Cardiac septum (tissue), 1 donor: ENCODE results near the gene SH2D3A. TPM values are rescaled to one million over a fixed set of nuclear protein-coding genes. Genes with fewer than 3 reads are reported as not detected.
"Not testable (repeated sequence)": the region's sequence is repeated elsewhere in the genome, so short reads cannot be mapped to it uniquely, and the experiment has no call there.

ENCODE experiments used
- DNase-seq: peaks from one replicate; pipeline ENCODE4 v3.0.0-alpha.2; 2020; ENCODE audit warnings: low spot score
- intact Hi-C: fragments of 100-400 bp; cut with DNase I; formaldehyde crosslinking; loops from one replicate; pipeline ENCODE4 v1.14.0; 2022
- microRNA-seq: library from miRNA; unstranded; fragments of <30 nt; microRNA quantifications from one replicate; pipeline ENCODE4 v1.2.0, GENCODE V29; 2020
- total RNA-seq: library from RNA; stranded (reverse); fragmentation: NEBNext Ultra II Directional; extraction: Animal tissue kit (Norgen Biotek cat#: 25700); gene quantifications from one replicate; pipeline ENCODE4 v1.2.1, GENCODE V29; 2021
- donor health status: DM: no; HTN: no; CAD: no.

SH2D3A gene
- total RNA-seq, 1 donor from 2014 or later: 0.40 TPM

DNA sequence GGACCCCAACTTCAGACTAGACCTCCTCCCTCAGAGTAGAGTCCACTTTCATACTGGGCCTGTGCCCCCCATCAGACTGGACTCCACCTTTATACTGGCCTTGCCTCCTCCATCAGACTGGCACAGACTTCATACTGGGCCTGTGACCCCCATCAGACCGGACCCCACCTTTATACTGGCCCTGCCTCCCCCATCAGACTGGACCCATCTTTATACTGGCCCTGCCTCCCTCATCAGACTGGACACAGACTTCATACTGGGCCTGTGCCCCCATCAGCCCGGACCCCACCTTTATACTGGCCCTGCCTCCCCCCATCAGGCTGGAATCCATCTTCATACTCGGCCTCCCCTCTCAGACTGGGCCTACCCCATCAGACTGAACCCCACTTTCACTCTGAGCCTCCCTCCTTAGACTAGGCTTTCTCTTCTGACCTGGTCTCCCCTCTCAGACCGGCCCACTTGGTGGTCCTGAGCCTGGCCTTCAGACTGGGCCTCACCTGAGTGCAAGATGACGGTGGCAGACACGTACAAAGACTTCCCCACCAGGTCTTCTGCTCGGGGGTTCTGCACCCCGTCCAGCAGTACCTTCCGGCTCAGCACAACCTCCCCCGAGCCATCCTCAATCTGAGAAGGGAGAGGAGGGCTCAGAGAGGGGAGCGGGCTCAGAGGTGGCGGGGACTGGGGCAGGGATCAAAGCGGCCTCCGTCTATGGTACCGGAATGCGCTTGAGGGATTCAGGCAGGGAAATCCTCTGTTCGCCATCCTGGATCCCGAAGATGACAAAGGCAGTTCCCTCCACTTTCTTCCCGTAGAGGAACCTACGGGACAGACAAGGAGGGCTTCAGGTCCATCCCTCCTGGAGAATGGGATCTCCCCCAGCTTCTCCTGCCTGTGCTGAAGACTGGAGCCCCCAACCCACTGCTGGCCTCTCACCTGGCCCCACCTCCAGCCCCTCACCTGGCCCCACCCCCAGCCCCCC is 54.3 kb downstream of the SH2D3A start:
- peak; percentile 24 for DNase-seq
- intact Hi-C loops: no loop called here

- intact Hi-C loops: no loop called here
- peak; percentile 50 for DNase-seq
These were observed 55.0 kb downstream of the SH2D3A start for GRCh38 chr19:6712231-6712630.

DNA sequence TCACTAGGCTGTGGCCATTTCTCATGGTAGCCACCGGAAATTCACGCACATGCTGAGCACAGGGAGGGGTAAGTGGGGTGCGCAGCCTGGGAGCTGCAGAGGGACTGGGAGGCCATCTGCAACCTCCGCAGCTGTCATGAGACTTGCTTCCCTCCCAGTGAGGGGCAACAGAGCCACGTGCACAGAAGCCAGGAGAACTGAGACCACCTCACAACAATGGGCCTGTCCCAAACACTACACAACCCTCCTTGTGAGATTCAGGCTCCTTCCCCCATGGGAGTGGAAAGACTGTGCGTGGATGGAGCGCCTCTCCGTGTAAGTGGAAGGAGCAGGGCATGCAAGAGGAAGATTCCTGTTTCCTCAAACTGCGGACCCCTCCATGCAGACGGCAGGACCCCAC is 55.6 kb downstream of the SH2D3A start:
- intact Hi-C loops: no loop called here
- no peak for DNase-seq

DNA sequence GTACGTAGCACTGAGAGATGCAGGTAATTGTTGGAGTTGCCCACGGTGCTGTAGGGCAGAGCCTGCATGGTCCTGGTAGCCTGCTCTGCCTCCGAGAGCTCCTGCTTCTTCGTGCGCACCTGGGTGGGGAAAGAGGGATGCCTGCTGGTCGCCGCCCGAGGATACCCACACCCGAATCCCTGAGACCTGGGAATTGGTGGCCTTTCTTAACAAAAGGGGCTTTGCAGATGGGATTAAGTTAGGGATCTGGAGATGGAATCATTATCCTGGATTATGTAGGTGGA is 56.2 kb downstream of the SH2D3A start:
- intact Hi-C loops: no loop called here
- DNase-seq: no peak

DNA sequence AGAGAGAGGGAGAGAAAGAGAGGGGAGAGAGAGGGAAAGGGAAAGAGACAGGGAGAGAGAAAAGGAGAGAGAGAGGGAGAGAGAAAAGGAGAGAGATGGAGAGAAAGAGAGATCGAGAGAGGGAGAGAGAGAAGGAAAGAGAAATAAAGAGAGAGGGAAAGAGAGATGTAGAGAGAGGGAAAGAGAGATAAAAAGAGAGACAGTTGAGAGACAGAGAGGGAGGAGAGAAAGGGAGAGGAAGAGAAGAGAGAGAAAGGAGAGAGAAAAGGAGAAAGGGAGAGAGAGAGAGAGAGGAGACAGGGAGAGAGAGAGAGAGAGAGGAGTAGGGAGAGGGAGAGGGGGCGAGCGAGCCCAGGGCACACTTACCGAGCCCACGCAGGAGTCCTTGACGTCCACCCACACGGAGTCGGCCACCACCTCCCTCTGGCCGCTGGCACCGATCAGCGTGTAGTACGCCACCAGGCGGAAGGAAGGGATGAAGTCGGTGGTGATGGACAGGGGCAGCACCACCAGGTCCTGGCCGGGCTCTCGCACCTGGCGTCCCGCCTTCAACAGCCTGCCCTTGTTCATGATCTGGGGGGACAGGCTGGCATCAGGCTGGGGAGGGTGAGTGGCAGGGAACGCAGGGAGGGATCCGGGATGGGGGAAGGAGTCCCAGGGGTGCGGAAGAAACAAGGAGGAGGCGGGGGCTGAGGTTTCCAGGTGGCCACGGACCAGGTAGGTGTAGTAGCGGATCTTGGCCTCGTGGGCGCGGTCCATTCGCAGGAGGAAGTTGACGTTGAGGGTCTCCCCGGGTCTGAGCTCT is 56.8 kb downstream of the SH2D3A start:
- no peak for DNase-seq

DNA sequence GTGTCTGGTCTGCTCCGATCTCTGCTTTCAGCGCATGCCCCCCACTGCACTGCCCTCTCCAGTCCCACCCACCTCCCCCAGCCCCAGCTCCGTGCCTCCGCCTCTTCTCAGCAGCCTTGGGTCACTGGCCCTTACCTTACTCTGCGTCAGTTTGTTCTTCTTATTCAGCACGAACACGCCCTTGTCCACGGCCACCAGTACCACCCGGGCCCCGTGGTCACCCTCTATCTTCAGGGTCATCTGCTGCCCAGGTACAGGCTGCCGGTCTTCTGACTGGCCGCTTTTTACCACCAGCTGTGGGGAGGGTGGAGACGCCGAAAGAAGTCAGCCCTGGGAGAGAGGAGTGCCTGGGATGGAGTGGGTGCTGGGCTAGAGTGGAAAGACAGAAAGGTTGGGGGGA is 57.7 kb downstream of the SH2D3A start:
- no peak for DNase-seq
- intact Hi-C loops: no loop called here

More for the DNA sequence above, 56.8 kb downstream of the SH2D3A start:
- intact Hi-C loops: no loop called here

DNA sequence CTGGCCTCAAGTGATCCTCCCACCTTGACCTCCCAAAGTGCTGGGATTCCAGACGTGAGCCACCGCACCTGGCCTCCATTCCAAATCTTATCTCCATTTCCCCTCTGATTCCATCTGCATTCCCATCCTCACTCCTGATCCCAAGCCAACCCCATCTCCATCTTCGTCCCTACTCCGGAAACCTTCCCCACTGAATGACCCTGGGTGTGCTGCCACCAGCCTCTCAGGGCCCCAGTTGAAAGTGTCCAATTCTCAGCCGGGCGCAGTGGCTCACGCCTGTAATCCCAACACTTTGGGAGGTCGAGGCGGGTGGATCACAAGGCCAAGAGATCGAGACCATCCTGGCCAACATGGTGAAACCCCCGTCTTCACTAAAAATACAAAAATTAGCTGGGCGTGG is 58.3 kb downstream of the SH2D3A start:
- intact Hi-C loops, DNase-seq: not testable (repeated sequence)

DNA sequence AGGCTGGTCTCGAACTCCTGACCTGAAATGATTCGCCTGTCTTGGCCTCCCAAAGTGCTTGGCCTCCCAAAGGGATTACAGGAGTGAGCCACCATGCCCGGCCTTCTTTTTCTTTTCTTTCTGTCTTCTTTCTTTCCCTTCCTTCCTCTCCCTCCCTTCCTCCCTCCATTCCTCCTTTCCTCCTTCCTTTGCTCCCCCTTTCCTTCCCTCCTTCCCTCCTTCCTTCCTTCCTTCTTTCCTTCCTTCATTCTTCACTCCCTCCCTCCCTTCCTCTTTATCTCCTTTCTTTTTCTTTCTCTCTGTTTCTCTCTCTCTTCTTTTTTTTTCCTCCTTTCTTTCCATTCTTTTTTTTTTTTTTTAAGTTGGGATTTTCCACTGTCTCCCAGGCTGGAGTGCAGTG is 58.9 kb downstream of the SH2D3A start:
- intact Hi-C loops: no loop called here
- DNase-seq: no peak

DNA sequence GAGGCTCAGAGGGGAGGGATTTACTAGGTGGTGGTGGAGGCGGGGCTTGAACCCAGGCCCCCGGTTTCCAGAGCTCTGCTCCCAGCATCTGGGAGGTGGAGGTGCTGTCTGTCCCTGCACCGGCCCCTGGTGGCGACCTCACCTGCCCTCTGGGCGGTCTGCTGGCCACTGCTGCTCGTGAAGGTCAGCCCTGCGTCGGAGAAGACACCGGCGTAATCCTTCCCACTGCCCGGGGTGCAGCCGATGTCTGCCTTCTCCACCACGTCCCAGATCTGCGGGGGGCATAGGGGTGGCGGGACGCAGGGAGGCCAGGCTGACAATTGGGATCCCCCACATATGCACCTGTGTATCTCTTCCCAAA is 59.6 kb downstream of the SH2D3A start:
- no peak for DNase-seq
- intact Hi-C loops: no loop called here

- DNase-seq: no peak
- intact Hi-C loops: no loop called here
These were observed 60.1 kb downstream of the SH2D3A start for GRCh38 chr19:6707011-6707657.

- no peak for DNase-seq
- intact Hi-C loops: no loop called here
These were observed 60.6 kb downstream of the SH2D3A start for GRCh38 chr19:6706633-6706958.

GRCh38 chr19:6705931-6706632 is 61.2 kb downstream of the SH2D3A start:
- intact Hi-C loops: no loop called here
- DNase-seq: no peak

Small RNA genes lying within 50 kb of the gene (microRNA-seq; reads per million reads assigned to microRNA genes)
- gene MIR6791: not detected

Other genes starting within 250 kb of the SH2D3A start
- gene TNFSF9, start 236.4 kb downstream of the SH2D3A start, total RNA-seq: not detected
- not detected for gene CD70, start 176.3 kb downstream of the SH2D3A start, total RNA-seq
- 0.35 TPM for gene TNFSF14, start 97.3 kb downstream of the SH2D3A start, total RNA-seq
- 50.6 TPM for gene C3, start 46.8 kb downstream of the SH2D3A start, total RNA-seq
- gene GPR108, start 29.9 kb downstream of the SH2D3A start, total RNA-seq: 22.5 TPM
- 86.1 TPM for gene TRIP10, start 27.8 kb downstream of the SH2D3A start, total RNA-seq
- 1.5 TPM for gene VAV1, start 5.3 kb upstream of the SH2D3A start, total RNA-seq
- 0.62 TPM for gene ADGRE1, start 120.1 kb upstream of the SH2D3A start, total RNA-seq